ENCODE measurements around the gene DIDO1.

DNA sequence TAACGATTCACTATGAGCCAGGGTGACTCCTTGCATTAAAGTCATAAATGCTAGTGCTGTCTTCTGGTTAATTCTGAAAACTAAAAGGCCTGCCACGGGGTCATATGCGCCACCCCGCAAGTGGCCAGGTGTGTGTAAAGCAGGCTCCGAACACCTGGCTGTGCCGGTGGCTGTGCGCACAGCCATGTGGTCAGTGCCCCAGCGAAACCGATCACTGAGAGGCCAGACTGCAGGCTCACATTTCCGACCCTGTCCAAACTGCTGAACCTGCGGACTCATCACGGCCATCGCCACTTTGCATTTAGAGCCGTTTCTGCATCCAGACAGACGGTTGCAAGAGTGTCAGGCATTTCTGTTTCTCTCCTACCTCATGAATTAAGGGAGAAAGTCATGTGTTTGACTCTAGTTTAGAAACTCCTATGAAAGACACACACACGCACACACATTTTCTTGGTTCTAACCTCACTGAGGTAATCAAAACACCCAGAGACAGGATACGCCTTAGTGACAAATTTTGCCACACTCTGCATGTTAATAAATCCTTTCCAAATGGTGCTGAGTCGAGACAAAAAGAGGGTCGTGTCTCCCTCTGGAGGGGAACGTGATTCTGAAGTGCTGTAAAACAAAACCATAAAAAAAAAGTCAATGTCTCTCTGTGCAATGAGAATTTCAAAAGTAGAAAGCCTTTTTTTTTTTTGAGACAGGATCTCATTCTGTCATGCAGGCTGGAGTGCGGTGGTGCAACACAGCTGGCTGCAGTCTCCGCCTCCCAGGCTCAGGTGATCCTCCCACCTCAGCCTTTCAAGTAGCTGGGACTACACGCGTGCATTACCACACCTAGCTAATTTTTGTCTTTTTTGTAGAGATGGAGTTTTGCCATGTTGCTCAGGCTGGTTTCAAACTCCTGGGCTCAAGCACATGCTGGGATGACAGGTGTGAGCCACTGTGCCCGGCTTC lies 33.7 kb downstream of the DIDO1 start:
- TF ChIP-seq, protein P1, sequence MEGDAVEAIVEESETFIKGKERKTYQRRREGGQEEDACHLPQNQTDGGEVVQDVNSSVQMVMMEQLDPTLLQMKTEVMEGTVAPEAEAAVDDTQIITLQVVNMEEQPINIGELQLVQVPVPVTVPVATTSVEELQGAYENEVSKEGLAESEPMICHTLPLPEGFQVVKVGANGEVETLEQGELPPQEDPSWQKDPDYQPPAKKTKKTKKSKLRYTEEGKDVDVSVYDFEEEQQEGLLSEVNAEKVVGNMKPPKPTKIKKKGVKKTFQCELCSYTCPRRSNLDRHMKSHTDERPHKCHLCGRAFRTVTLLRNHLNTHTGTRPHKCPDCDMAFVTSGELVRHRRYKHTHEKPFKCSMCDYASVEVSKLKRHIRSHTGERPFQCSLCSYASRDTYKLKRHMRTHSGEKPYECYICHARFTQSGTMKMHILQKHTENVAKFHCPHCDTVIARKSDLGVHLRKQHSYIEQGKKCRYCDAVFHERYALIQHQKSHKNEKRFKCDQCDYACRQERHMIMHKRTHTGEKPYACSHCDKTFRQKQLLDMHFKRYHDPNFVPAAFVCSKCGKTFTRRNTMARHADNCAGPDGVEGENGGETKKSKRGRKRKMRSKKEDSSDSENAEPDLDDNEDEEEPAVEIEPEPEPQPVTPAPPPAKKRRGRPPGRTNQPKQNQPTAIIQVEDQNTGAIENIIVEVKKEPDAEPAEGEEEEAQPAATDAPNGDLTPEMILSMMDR (IDR thresholded peaks at IDR 0.05), result no peak
- no peak for TF ChIP-seq POLR2A (IDR thresholded peaks at IDR 0.05)
- TF ChIP-seq POLR2AphosphoS5 (IDR thresholded peaks at IDR 0.05; ENCODE audit: insufficient read depth in 1 of 2, low read depth in 1 of 2), result no peak

Measured in vagina (tissue), 2 donors.